IMR-90 (cell line): ENCODE measurements around the gene EDA. TPM values are rescaled to one million over a fixed set of nuclear protein-coding genes. Genes with fewer than 3 reads are reported as not detected.

Experiments
- ATAC-seq: fragments of 200-7000 bp; cut with Tn5 transposase; 2 replicates; pipeline ENCODE4 v1.9.1; 2020; ENCODE audit warnings: low read depth, mild to moderate bottlenecking, moderate library complexity
- BruUV-seq: library from RNA; stranded (reverse); fragments of 400-500 nt; replicated peaks from 2 replicates; lab custom pipeline; 2021; lab: Mats Ljungman, UMichigan
- CTCF ChIA-PET: fragments of 300-600 bp; formaldehyde crosslinking; extraction: SDS; loops from one replicate; lab custom pipeline; 2021; ENCODE audit warnings: antibody characterized with exemption; lab: Yijun Ruan, JAX
- POLR2A ChIA-PET: fragments of 300-600 bp; sonication (Branson Sonifier 250); formaldehyde crosslinking; loops from one replicate; lab custom pipeline; 2022; ENCODE audit warnings: antibody characterized with exemption; ENCODE audit not compliant: unreplicated experiment; lab: Charles Lee
- DNase-seq: peaks from one replicate; pipeline ENCODE4 v3.0.0; 2013
- H2AFZ ChIP-seq: replicated peaks from 2 replicates; pipeline ENCODE3; 2013; ENCODE audit warnings: low read length, mild to moderate bottlenecking; ENCODE audit not compliant: poor library complexity
- H2AK5ac ChIP-seq: 2 replicates; pipeline ENCODE4 v1.6.1; 2013; ENCODE audit warnings: low read depth, low read length, inconsistent platforms
- H2AK9ac ChIP-seq: replicated peaks from 2 replicates; pipeline ENCODE3; 2013; ENCODE audit warnings: mild to moderate bottlenecking, low read depth, low read length, moderate library complexity; ENCODE audit not compliant: poor library complexity
- H2BK120ac ChIP-seq: 2 replicates; pipeline ENCODE4 v1.6.1; 2013; ENCODE audit warnings: low read depth, low read length, inconsistent platforms
- H2BK15ac ChIP-seq: 3 replicates; pipeline ENCODE4 v1.6.1; 2013; ENCODE audit warnings: low read depth, low read length, inconsistent platforms
- H2BK20ac ChIP-seq: 2 replicates; pipeline ENCODE4 v1.6.1; 2013; ENCODE audit warnings: low read depth, mild to moderate bottlenecking, inconsistent platforms, low read length, moderate library complexity
- H2BK5ac ChIP-seq: 2 replicates; pipeline ENCODE4 v1.6.1; 2013; ENCODE audit warnings: mild to moderate bottlenecking, low read depth, low read length, inconsistent platforms; ENCODE audit not compliant: poor library complexity, severe bottlenecking
- H3K14ac ChIP-seq: replicated peaks from 2 replicates; pipeline ENCODE4 v1.6.1; 2013; ENCODE audit warnings: low read depth, low read length, inconsistent platforms
- H3K18ac ChIP-seq: 2 replicates; pipeline ENCODE4 v1.6.1; 2013; ENCODE audit warnings: low read depth, low read length, control low read depth
- H3K23ac ChIP-seq: 2 replicates; pipeline ENCODE4 v1.6.1; 2013; ENCODE audit warnings: low read depth, low read length, inconsistent platforms
- H3K27ac ChIP-seq: 2 replicates; pipeline ENCODE4 v1.5.1; 2013; ENCODE audit warnings: mild to moderate bottlenecking, control low read depth, low read length; ENCODE audit not compliant: insufficient read depth
- H3K27me3 ChIP-seq: 2 replicates; pipeline ENCODE4 v1.6.1; 2013; ENCODE audit warnings: low read length; ENCODE audit not compliant: control insufficient read depth, insufficient read depth
- H3K36me3 ChIP-seq: 2 replicates; pipeline ENCODE4 v1.6.1; 2013; ENCODE audit warnings: low read length, mixed read lengths; ENCODE audit not compliant: control insufficient read depth, insufficient read depth
- H3K4ac ChIP-seq: 2 replicates; pipeline ENCODE4 v1.6.1; 2013; ENCODE audit warnings: low read depth, low read length, inconsistent platforms
- H3K4me1 ChIP-seq: 2 replicates; pipeline ENCODE4 v1.6.1; 2013; ENCODE audit warnings: low read length, mixed read lengths; ENCODE audit not compliant: control insufficient read depth, insufficient read depth
- H3K4me2 ChIP-seq: 2 replicates; pipeline ENCODE4 v1.6.1; 2013; ENCODE audit warnings: low read depth, mild to moderate bottlenecking, control low read depth, low read length, moderate library complexity
- H3K4me3 ChIP-seq: 2 replicates; pipeline ENCODE4 v1.5.1; 2013; ENCODE audit warnings: low read depth, mild to moderate bottlenecking, control low read depth, low read length, moderate library complexity; ENCODE audit not compliant: insufficient read depth
- H3K56ac ChIP-seq: 2 replicates; pipeline ENCODE4 v1.6.1; 2013; ENCODE audit warnings: low read length, inconsistent platforms; ENCODE audit not compliant: insufficient read depth; ENCODE audit errors: extremely low read depth
- H3K79me1 ChIP-seq, 2 experiments: 2 replicates each; pipeline ENCODE4 v1.6.1; 2013; ENCODE audit warnings: low read length in 2 of 2, inconsistent platforms in 1 of 2, low read depth in 1 of 2
- H3K9ac ChIP-seq: 2 replicates; pipeline ENCODE4 v1.6.1; 2013; ENCODE audit warnings: low read depth, low read length, control low read depth
- H3K9me1 ChIP-seq: 2 replicates; pipeline ENCODE4 v1.6.1; 2013; ENCODE audit warnings: low read length, inconsistent platforms; ENCODE audit not compliant: insufficient read depth
- H3K9me3 ChIP-seq: 2 replicates; pipeline ENCODE4 v1.6.1; 2013; ENCODE audit warnings: low read length; ENCODE audit not compliant: control insufficient read depth, insufficient read depth
- H4K20me1 ChIP-seq: 2 replicates; pipeline ENCODE4 v1.6.1; 2013; ENCODE audit warnings: low read length, inconsistent platforms; ENCODE audit not compliant: insufficient read depth
- H4K5ac ChIP-seq: 2 replicates; pipeline ENCODE4 v1.6.1; 2013; ENCODE audit warnings: mild to moderate bottlenecking, low read depth, low read length, control low read depth
- H4K8ac ChIP-seq, 2 experiments: 2 replicates each; pipeline ENCODE4 v1.6.1; 2013; ENCODE audit warnings: low read depth in 2 of 2, low read length in 2 of 2, control low read depth in 1 of 2, inconsistent platforms in 1 of 2
- H4K91ac ChIP-seq: 2 replicates; pipeline ENCODE4 v1.6.1; 2013; ENCODE audit warnings: low read depth, low read length, inconsistent platforms; ENCODE audit not compliant: insufficient read depth
- CEBPB ChIP-seq: IDR thresholded peaks from 2 replicates; pipeline ENCODE4 v1.6.1; 2012; ENCODE audit warnings: low read depth, low read length, improper control_type of control experiment
- MXI1 ChIP-seq: IDR thresholded peaks from 2 replicates; pipeline ENCODE4 v1.6.1; 2012; ENCODE audit warnings: low read depth, mild to moderate bottlenecking, low read length, moderate library complexity, borderline replicate concordance
- POLR2A ChIP-seq: IDR thresholded peaks from 2 replicates; pipeline ENCODE4 v1.6.1; 2012; ENCODE audit warnings: mild to moderate bottlenecking, low read depth, low read length
- WGBS, 2 experiments: methylation state at CpG; one replicate each; pipeline versions ENCODE4 v1.1.5 to v1.1.7; 2013; ENCODE audit warnings: missing lambda C conversion rate in 2 of 2; ENCODE audit not compliant: insufficient read length in 1 of 2; ENCODE audit errors: extremely low coverage in 2 of 2; 5-methylcytosine and 5-hydroxymethylcytosine counted together
- dilution Hi-C: fragments of 300-500 bp; cut with HindIII; formaldehyde crosslinking; loops from one replicate; pipeline ENCODE4 v1.14.3; 2018; ENCODE audit warnings: low sequenced_read_pairs; ENCODE audit not compliant: unreplicated experiment
- in situ Hi-C: fragments of 300-500 bp; cut with MboI; formaldehyde crosslinking; loops from 3 replicates; pipeline ENCODE4 v1.14.3; 2019; ENCODE audit warnings: low sequenced_read_pairs, inconsistent platforms, mixed read lengths
- intact Hi-C: fragments of 100-400 bp; cut with micrococcal nuclease; formaldehyde crosslinking; loops from 2 replicates; pipeline ENCODE4 v1.10.0; 2022
- polyA plus RNA-seq, 3 experiments: library from polyadenylated mRNA; depleted of rRNA; stranded (reverse); fragments of >200 nt; gene quantifications; 2 replicates each; pipeline ENCODE4 v1.2.3, GENCODE V29; 2012; ENCODE audit warnings: low replicate concordance in 1 of 3
- total RNA-seq: library from RNA; depleted of rRNA; stranded (reverse); fragments of >200 nt; gene quantifications from 2 replicates; pipeline ENCODE4 v1.2.3, GENCODE V29; 2012
- TF ChIP-seq, protein P1 (sequence below): conservative IDR thresholded peaks from 2 replicates; pipeline ENCODE4 v1.5.1; 2012; ENCODE audit warnings: mild to moderate bottlenecking, low read depth, low read length, improper control_type of control experiment
- TF ChIP-seq, protein P2 (sequence below): fragments of 150-350 bp; IDR thresholded peaks from 2 replicates; pipeline ENCODE4 v1.6.1; 2017; ENCODE audit warnings: mild to moderate bottlenecking, antibody characterized with exemption, low read length, low read depth

EDA gene
- total and polyA plus RNA-seq, 2 of the 4 experiments (the other 2 are of a cell fraction), result under 0.01 TPM; not detected in 1

GRCh38 chrX:70044541-70045245 is 428.8 kb downstream of the EDA start:
- H2BK20ac ChIP-seq, result no peak overlapping the region
- TF ChIP-seq, protein P1, sequence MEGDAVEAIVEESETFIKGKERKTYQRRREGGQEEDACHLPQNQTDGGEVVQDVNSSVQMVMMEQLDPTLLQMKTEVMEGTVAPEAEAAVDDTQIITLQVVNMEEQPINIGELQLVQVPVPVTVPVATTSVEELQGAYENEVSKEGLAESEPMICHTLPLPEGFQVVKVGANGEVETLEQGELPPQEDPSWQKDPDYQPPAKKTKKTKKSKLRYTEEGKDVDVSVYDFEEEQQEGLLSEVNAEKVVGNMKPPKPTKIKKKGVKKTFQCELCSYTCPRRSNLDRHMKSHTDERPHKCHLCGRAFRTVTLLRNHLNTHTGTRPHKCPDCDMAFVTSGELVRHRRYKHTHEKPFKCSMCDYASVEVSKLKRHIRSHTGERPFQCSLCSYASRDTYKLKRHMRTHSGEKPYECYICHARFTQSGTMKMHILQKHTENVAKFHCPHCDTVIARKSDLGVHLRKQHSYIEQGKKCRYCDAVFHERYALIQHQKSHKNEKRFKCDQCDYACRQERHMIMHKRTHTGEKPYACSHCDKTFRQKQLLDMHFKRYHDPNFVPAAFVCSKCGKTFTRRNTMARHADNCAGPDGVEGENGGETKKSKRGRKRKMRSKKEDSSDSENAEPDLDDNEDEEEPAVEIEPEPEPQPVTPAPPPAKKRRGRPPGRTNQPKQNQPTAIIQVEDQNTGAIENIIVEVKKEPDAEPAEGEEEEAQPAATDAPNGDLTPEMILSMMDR, result no peak
- no peak for TF ChIP-seq CEBPB
- TF ChIP-seq, protein P2, sequence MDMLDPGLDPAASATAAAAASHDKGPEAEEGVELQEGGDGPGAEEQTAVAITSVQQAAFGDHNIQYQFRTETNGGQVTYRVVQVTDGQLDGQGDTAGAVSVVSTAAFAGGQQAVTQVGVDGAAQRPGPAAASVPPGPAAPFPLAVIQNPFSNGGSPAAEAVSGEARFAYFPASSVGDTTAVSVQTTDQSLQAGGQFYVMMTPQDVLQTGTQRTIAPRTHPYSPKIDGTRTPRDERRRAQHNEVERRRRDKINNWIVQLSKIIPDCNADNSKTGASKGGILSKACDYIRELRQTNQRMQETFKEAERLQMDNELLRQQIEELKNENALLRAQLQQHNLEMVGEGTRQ, result no peak
- TF ChIP-seq MXI1, result no peak
- TF ChIP-seq POLR2A, result no peak
- intact Hi-C loops, result no loop called here
- H3K23ac ChIP-seq, result no peak overlapping the region
- H3K4me2 ChIP-seq, result no peak overlapping the region
- H3K27ac ChIP-seq, result no peak overlapping the region
- H3K79me1 ChIP-seq, result no peaks in the 10 kb centered on the region
- H2AFZ ChIP-seq, result peak overlapping the region; percentile 61
- peaks cover 12% of the 10 kb centered on the region for H3K27me3 ChIP-seq
- H3K56ac ChIP-seq, result no peak overlapping the region
- no peak overlapping the region for H3K4ac ChIP-seq
- 60% methylated on average over 1 of the region's 4 CpGs; no CpG with 5 or more reads in 1 of the 2 experiments for WGBS, 2 experiments
- H3K4me1 ChIP-seq, result peaks cover 2% of the 10 kb centered on the region; the same call in 1 of the 2 replicates
- no peak overlapping the region for H3K18ac ChIP-seq
- no peak overlapping the region for H2BK120ac ChIP-seq
- ATAC-seq (0 out of 2 replicates have a peak, but pooled peaks have one; percentile 35), DNase-seq (peak; percentile 43)
- H2AK5ac ChIP-seq, result no peak overlapping the region
- H4K91ac ChIP-seq, result no peak overlapping the region
- ChIA-PET CTCF (no interaction called here), POLR2A (no interaction called here)
- H3K14ac ChIP-seq, result no peak overlapping the region
- peak overlapping the region; percentile 79 for H2AK9ac ChIP-seq
- no peak overlapping the region for H2BK15ac ChIP-seq
- no peak overlapping the region for H3K9ac ChIP-seq
- no peaks in the 10 kb centered on the region for H3K36me3 ChIP-seq
- H3K4me3 ChIP-seq, result no peak overlapping the region
- H4K8ac ChIP-seq, result no peak overlapping the region
- no peak overlapping the region for H2BK5ac ChIP-seq
- H3K9me1 ChIP-seq, result no peaks in the 10 kb centered on the region
- H3K9me3 ChIP-seq, result no peaks in the 10 kb centered on the region
- dilution Hi-C loops, result no loop called here
- H4K20me1 ChIP-seq, result no peaks in the 10 kb centered on the region
- in situ Hi-C loops, result no loop called here
- no peak overlapping the region for H4K5ac ChIP-seq
- BruUV-seq, result no TSS peak
